GM18870 (cell line): ENCODE data around the gene ENOPH1.
"Not testable (repeated sequence)": the region's sequence is repeated elsewhere in the genome, so short reads cannot be mapped to it uniquely, and the experiment has no call there.

Experiments used
- ATAC-seq: cut with Tn5 transposase; IDR thresholded peaks from one replicate; pipeline ENCODE4 v1.9.1; 2021; ENCODE audit warnings: moderate library complexity; ENCODE audit not compliant: unreplicated experiment

ENOPH1 gene

GRCh38 chr4:82469791-82470345, 39.5 kb downstream of the ENOPH1 start:
- no peak for ATAC-seq

GRCh38 chr4:82473080-82473479, 42.7 kb downstream of the ENOPH1 start:
- ATAC-seq, result not testable (repeated sequence)

GRCh38 chr4:82473621-82474164, 43.3 kb downstream of the ENOPH1 start:
- no peak for ATAC-seq

- not testable (repeated sequence) for ATAC-seq
These were observed 45.5 kb downstream of the ENOPH1 start for GRCh38 chr4:82475931-82476330.

GRCh38 chr4:82477469-82477868, 47.1 kb downstream of the ENOPH1 start:
- not testable (repeated sequence) for ATAC-seq

- ATAC-seq, result no peak
These were observed 49.2 kb downstream of the ENOPH1 start for GRCh38 chr4:82479562-82479961.

- no peak for ATAC-seq
These were observed 50.5 kb downstream of the ENOPH1 start for GRCh38 chr4:82480771-82481505.

GRCh38 chr4:82481506-82481840, 51.1 kb downstream of the ENOPH1 start:
- no peak for ATAC-seq

- no peak for ATAC-seq
These were observed 52.0 kb downstream of the ENOPH1 start for GRCh38 chr4:82482387-82482786.

- no peak for ATAC-seq
These were observed 54.8 kb downstream of the ENOPH1 start for GRCh38 chr4:82484996-82485783.

- no peak for ATAC-seq
These were observed 58.7 kb downstream of the ENOPH1 start for GRCh38 chr4:82489076-82489475.

- ATAC-seq, result no peak
These were observed 59.6 kb downstream of the ENOPH1 start for GRCh38 chr4:82489987-82490386.

GRCh38 chr4:82491251-82491960, 61.0 kb downstream of the ENOPH1 start:
- no peak for ATAC-seq

- ATAC-seq, result no peak
These were observed 63.5 kb downstream of the ENOPH1 start for GRCh38 chr4:82493721-82494425.

- ATAC-seq, result no peak
These were observed 65.3 kb downstream of the ENOPH1 start for GRCh38 chr4:82495666-82496065.

- ATAC-seq, result no peak
These were observed 66.0 kb downstream of the ENOPH1 start for GRCh38 chr4:82496349-82496748.

GRCh38 chr4:82499738-82500434, 69.5 kb downstream of the ENOPH1 start:
- ATAC-seq, result no peak

GRCh38 chr4:82500435-82501153, 70.2 kb downstream of the ENOPH1 start:
- ATAC-seq, result no peak

- no peak for ATAC-seq
These were observed 70.7 kb downstream of the ENOPH1 start for GRCh38 chr4:82501154-82501442.

- no peak for ATAC-seq
These were observed 77.6 kb downstream of the ENOPH1 start for GRCh38 chr4:82508011-82508410.
